Measurements from ENCODE around the gene ARHGAP15.

DNA sequence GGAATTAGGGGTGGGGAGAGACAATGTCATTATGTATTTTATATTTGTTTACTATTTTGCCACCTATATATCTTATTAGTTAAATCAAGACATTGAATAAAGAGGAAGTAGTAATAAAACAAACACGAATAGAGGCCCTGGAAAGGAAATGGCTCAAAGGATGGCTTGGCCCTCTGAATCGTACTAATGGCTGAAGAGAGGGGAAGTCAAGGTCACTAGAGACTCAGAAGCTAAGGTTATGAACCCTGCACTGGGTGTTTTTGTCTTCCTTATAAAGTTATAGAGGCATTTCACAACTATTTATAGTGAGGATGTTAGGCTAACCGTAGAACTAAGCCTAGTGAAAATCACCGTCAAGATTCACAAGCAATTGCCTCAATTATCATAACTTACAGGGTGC lies 685.9 kb downstream of the ARHGAP15 start:
- TF ChIP-seq, protein P1, sequence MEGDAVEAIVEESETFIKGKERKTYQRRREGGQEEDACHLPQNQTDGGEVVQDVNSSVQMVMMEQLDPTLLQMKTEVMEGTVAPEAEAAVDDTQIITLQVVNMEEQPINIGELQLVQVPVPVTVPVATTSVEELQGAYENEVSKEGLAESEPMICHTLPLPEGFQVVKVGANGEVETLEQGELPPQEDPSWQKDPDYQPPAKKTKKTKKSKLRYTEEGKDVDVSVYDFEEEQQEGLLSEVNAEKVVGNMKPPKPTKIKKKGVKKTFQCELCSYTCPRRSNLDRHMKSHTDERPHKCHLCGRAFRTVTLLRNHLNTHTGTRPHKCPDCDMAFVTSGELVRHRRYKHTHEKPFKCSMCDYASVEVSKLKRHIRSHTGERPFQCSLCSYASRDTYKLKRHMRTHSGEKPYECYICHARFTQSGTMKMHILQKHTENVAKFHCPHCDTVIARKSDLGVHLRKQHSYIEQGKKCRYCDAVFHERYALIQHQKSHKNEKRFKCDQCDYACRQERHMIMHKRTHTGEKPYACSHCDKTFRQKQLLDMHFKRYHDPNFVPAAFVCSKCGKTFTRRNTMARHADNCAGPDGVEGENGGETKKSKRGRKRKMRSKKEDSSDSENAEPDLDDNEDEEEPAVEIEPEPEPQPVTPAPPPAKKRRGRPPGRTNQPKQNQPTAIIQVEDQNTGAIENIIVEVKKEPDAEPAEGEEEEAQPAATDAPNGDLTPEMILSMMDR (conservative IDR thresholded peaks at IDR 0.05; ENCODE audit: low read length), result no peak
- no peak for TF ChIP-seq EZH2phosphoT487 (IDR thresholded peaks at IDR 0.05; ENCODE audit: borderline replicate concordance, low read depth, low read length)

All from OCI-LY7 (cell line).